HepG2 (cell line): ENCODE data around the gene CHDH. TPM values are rescaled to one million over a fixed set of nuclear protein-coding genes. Genes with fewer than 3 reads are reported as not detected.

Source experiments
- FOXK2 ChIP-seq: fragments of 450-650 bp; IDR thresholded peaks from 2 replicates; pipeline ENCODE4 v1.6.1; 2016
- JDP2 ChIP-seq: sonication (generic); formaldehyde crosslinking; IDR thresholded peaks from 2 replicates; pipeline ENCODE4 v1.8.1; 2022; ENCODE audit warnings: missing genetic modification reagents, borderline replicate concordance
- KLF16 ChIP-seq, 2 experiments: sonication (generic) in 1 of 2; formaldehyde crosslinking in 1 of 2; IDR thresholded peaks; 2 replicates each; pipeline versions ENCODE4 v1.6.1 to v1.8.0; 2016 to 2023; ENCODE audit warnings: missing genetic modification reagents in 2 of 2, missing compliant biosample characterization in 1 of 2
- MAF1 ChIP-seq: sonication (generic); formaldehyde crosslinking; IDR thresholded peaks from 2 replicates; pipeline ENCODE4 v1.5.0; 2020; ENCODE audit warnings: missing genetic modification reagents, borderline replicate concordance
- MED1 ChIP-seq: sonication (generic); formaldehyde crosslinking; IDR thresholded peaks from 2 replicates; pipeline ENCODE4 v1.4.0; 2020; ENCODE audit warnings: missing genetic modification reagents
- MED8 ChIP-seq: sonication (generic); formaldehyde crosslinking; IDR thresholded peaks from 2 replicates; pipeline ENCODE4 v1.8.1; 2023; ENCODE audit warnings: mild to moderate bottlenecking, missing genetic modification reagents; ENCODE audit not compliant: insufficient replicate concordance
- MYNN ChIP-seq: sonication (generic); formaldehyde crosslinking; IDR thresholded peaks from 2 replicates; pipeline ENCODE4 v1.4.0; 2020; ENCODE audit warnings: mild to moderate bottlenecking, low read depth, missing genetic modification reagents
- RAD51 ChIP-seq: fragments of 450-650 bp; IDR thresholded peaks from 2 replicates; pipeline ENCODE4 v1.6.1; 2016; ENCODE audit warnings: borderline replicate concordance
- SKI ChIP-seq: fragments of 450-650 bp; IDR thresholded peaks from one replicate; pipeline ENCODE4 v1.6.1; 2018; ENCODE audit warnings: mild to moderate bottlenecking; ENCODE audit not compliant: partially characterized antibody
- SMAD3 ChIP-seq: sonication (generic); formaldehyde crosslinking; IDR thresholded peaks from 2 replicates; pipeline ENCODE4 v1.4.0; 2020; ENCODE audit warnings: missing genetic modification reagents
- SOX13 ChIP-seq, 3 experiments: fragments of 450-650 bp in 1 of 3; sonication (generic) in 1 of 3; formaldehyde crosslinking in 1 of 3; IDR thresholded peaks in 2 of 3; conservative IDR thresholded peaks in 1 of 3; 2 replicates each; pipeline versions ENCODE4 v1.5.0 to v1.6.1; 2016 to 2020; ENCODE audit warnings: antibody characterized with exemption in 1 of 3, mild to moderate bottlenecking in 1 of 3, missing compliant biosample characterization in 1 of 3, missing genetic modification reagents in 1 of 3, moderate library complexity in 1 of 3
- TBX3 ChIP-seq: fragments of 450-650 bp; IDR thresholded peaks from 2 replicates; pipeline ENCODE4 v1.6.1; 2017; ENCODE audit warnings: antibody characterized with exemption, mild to moderate bottlenecking, inconsistent platforms, borderline replicate concordance
- THYN1 ChIP-seq: sonication (generic); formaldehyde crosslinking; IDR thresholded peaks from 2 replicates; pipeline ENCODE4 v1.8.1; 2023; ENCODE audit warnings: low read depth, mild to moderate bottlenecking, moderate library complexity, missing genetic modification reagents, borderline replicate concordance
- TIGD3 ChIP-seq: sonication (generic); formaldehyde crosslinking; IDR thresholded peaks from 2 replicates; pipeline ENCODE4 v1.5.1; 2020; ENCODE audit warnings: mild to moderate bottlenecking, missing genetic modification reagents, borderline replicate concordance
- ZKSCAN1 ChIP-seq: fragments of 150-350 bp; IDR thresholded peaks from 2 replicates; pipeline ENCODE4 v1.6.1; 2014; ENCODE audit warnings: low read length
- ZKSCAN5 ChIP-seq: sonication (generic); formaldehyde crosslinking; IDR thresholded peaks from 2 replicates; pipeline ENCODE4 v1.5.1; 2020; ENCODE audit warnings: mild to moderate bottlenecking, missing genetic modification reagents
- ZNF30 ChIP-seq: sonication (generic); formaldehyde crosslinking; IDR thresholded peaks from 2 replicates; pipeline ENCODE4 v1.5.0; 2020; ENCODE audit warnings: mild to moderate bottlenecking, missing genetic modification reagents
- ZNF383 ChIP-seq: sonication (generic); formaldehyde crosslinking; IDR thresholded peaks from 2 replicates; pipeline ENCODE4 v1.4.0; 2020; ENCODE audit warnings: missing genetic modification reagents, mild to moderate bottlenecking, borderline replicate concordance
- ZNF687 ChIP-seq: sonication (generic); formaldehyde crosslinking; IDR thresholded peaks from 2 replicates; pipeline ENCODE4 v1.5.1; 2020; ENCODE audit warnings: mild to moderate bottlenecking, missing genetic modification reagents, moderate library complexity
- ZNF704 ChIP-seq: sonication (generic); formaldehyde crosslinking; IDR thresholded peaks from 2 replicates; pipeline ENCODE4 v1.8.1; 2023; ENCODE audit warnings: mild to moderate bottlenecking, inconsistent platforms, moderate library complexity, missing genetic modification reagents, borderline replicate concordance
- ZNF776 ChIP-seq: sonication (generic); formaldehyde crosslinking; IDR thresholded peaks from 2 replicates; pipeline ENCODE4 v1.4.0; 2020; ENCODE audit warnings: mild to moderate bottlenecking, missing genetic modification reagents
- ZNF83 ChIP-seq: sonication (generic); formaldehyde crosslinking; IDR thresholded peaks from 2 replicates; pipeline ENCODE4 v1.4.0; 2020; ENCODE audit warnings: missing genetic modification reagents, mild to moderate bottlenecking, borderline replicate concordance
- ZNF839 ChIP-seq: sonication (generic); formaldehyde crosslinking; IDR thresholded peaks from 2 replicates; pipeline ENCODE4 v1.4.0; 2020; ENCODE audit warnings: missing genetic modification reagents, mild to moderate bottlenecking, borderline replicate concordance
- polyA plus RNA-seq, 8 experiments: library from polyadenylated mRNA; depleted of rRNA in 3 of 8; stranded (reverse) in 7 of 8; unstranded in 1 of 8; fragments of >200 nt; fragmentation: Illumina TruSeq in 4 of 8; extraction: Trizol in 4 of 8; gene quantifications; 2 replicates each; pipeline versions ENCODE4 v1.2.1 to v1.2.3, GENCODE V29; 2011 to 2016; ENCODE audit warnings: low read depth in 4 of 8, missing spikeins in 1 of 8, mixed read lengths in 1 of 8; ENCODE audit not compliant: insufficient read depth in 1 of 8
- total RNA-seq, 5 experiments: library from RNA; depleted of rRNA; stranded (reverse); fragments of >200 nt; fragmentation: Illumina TruSeq; extraction: Trizol; gene quantifications; 2 replicates each; pipeline ENCODE4 v1.2.3, GENCODE V29; 2016; ENCODE audit warnings: low read depth in 1 of 5

Gene CHDH
- total and polyA plus RNA-seq, 2 of the 13 experiments (the other 11 are each of a cell fraction or from before 2014, with no cell fraction given), result 28.1 to 48.9 TPM

GRCh38 chr3:53845103-53845880 is 927 bp downstream of the CHDH start (continued):
- TF ChIP-seq ZNF776 (CRISPR knock-in tag) (no peak), KLF16 (CRISPR knock-in tag; IDR thresholded peaks at IDR 0.05) (no peak), TBX3 (no peak), MED8 (CRISPR knock-in tag) (no peak), SMAD3 (no peak), MED1 (no peak), JDP2 (no peak), ZNF839 (CRISPR knock-in tag) (no peak), SOX13 (IDR thresholded peaks at IDR 0.05) (no peak), SOX13 (CRISPR knock-in tag; conservative IDR thresholded peaks at IDR 0.05 in 1 of 2, IDR thresholded peaks at IDR 0.05 in 1 of 2) (no peak), ZNF383 (CRISPR knock-in tag) (no peak), ZNF83 (CRISPR knock-in tag) (no peak), RAD51 (no peak), MYNN (no peak), ZNF687 (peak; percentile 32; the same call in 1 of the 2 replicates), SKI (no peak), MAF1 (CRISPR knock-in tag) (no peak), ZKSCAN5 (CRISPR knock-in tag) (no peak), ZNF704 (CRISPR knock-in tag) (no peak), ZNF30 (CRISPR knock-in tag) (no peak), ZKSCAN1 (no peak), FOXK2 (no peak), TIGD3 (CRISPR knock-in tag) (peak; percentile 12; the same call in 1 of the 2 replicates), THYN1 (CRISPR knock-in tag) (no peak)
